ENCODE results near the gene ZNF827.

Gene ZNF827

GRCh38 chr4:145709843-145710242 lies 228.8 kb downstream of the ZNF827 start:
- peak; percentile 87 for DNase-seq (ENCODE audit: low read depth)

GRCh38 chr4:145709336-145709735 lies 229.3 kb downstream of the ZNF827 start:
- no peak for DNase-seq (ENCODE audit: low read depth)
